Posterior cingulate gyrus (tissue), 11 donors: ENCODE data around the gene TMEM33.
A peak's percentile ranks its signal among the peaks of the same experiment; 100 is the strongest.

Experiments used
- DNase-seq, 10 donors: peaks; one replicate each; pipeline versions ENCODE4 v3.0.0 to v3.0.0-alpha.2; 2020 to 2021; ENCODE audit warnings: mixed read lengths in 3 of 10
- intact Hi-C: fragments of 100-400 bp; cut with DNase I; formaldehyde crosslinking; loops from one replicate; pipeline ENCODE4 v1.15.1; 2023

Gene TMEM33

GRCh38 chr4:41935652-41936021 lies 408 bp downstream of the TMEM33 start:
- intact Hi-C loops = loop anchor here (1.0 kb wide), 1 partner anchor 55 kb away; the partner anchor contains the start of gene SLC30A9
- DNase-seq = no peak

- intact Hi-C loops = no loop called here
- no peak for DNase-seq
These were observed 3.9 kb downstream of the TMEM33 start for GRCh38 chr4:41939016-41939626.

GRCh38 chr4:41940834-41941233 lies 5.6 kb downstream of the TMEM33 start:
- no peak for DNase-seq
- intact Hi-C loops = no loop called here

GRCh38 chr4:41943506-41943905 lies 8.3 kb downstream of the TMEM33 start:
- no peak for DNase-seq
- intact Hi-C loops = no loop called here

GRCh38 chr4:41944089-41944488 lies 8.9 kb downstream of the TMEM33 start:
- intact Hi-C loops = no loop called here
- no peak for DNase-seq

GRCh38 chr4:41949531-41949930 lies 14.3 kb downstream of the TMEM33 start:
- no peak for DNase-seq
- intact Hi-C loops = no loop called here

- no peak for DNase-seq
- intact Hi-C loops = no loop called here
These were observed 22.4 kb downstream of the TMEM33 start for GRCh38 chr4:41957634-41958033.

- intact Hi-C loops = no loop called here
- DNase-seq = no peak
These were observed 27.9 kb downstream of the TMEM33 start for GRCh38 chr4:41963105-41963504.

GRCh38 chr4:41964401-41964800 lies 29.2 kb downstream of the TMEM33 start:
- DNase-seq = no peak
- intact Hi-C loops = no loop called here

- intact Hi-C loops = no loop called here
- DNase-seq = no peak
These were observed 32.2 kb downstream of the TMEM33 start for GRCh38 chr4:41967392-41967791.

GRCh38 chr4:41969671-41970070 lies 34.4 kb downstream of the TMEM33 start:
- intact Hi-C loops = no loop called here
- no peak for DNase-seq

- no peak for DNase-seq
- intact Hi-C loops = no loop called here
These were observed 40.1 kb downstream of the TMEM33 start for GRCh38 chr4:41975341-41975740.

GRCh38 chr4:41976775-41977516 lies 41.7 kb downstream of the TMEM33 start:
- no peak for DNase-seq
- intact Hi-C loops = no loop called here

GRCh38 chr4:41977709-41978108 lies 42.5 kb downstream of the TMEM33 start:
- intact Hi-C loops = no loop called here

GRCh38 chr4:41981456-41981855 lies 46.2 kb downstream of the TMEM33 start, which contains the start of gene DCAF4L1:
Gene DCAF4L1 (plus strand): TSS chr4:41981756. CDS start chr4:41981793, 37 bp downstream.
- intact Hi-C loops = no loop called here
- no peak for DNase-seq

More at GRCh38 chr4:41977709-41978108, 42.5 kb downstream of the TMEM33 start:
- DNase-seq = no peak

- DNase-seq = peak in 1 of 10 donors; percentile 70
- intact Hi-C loops = no loop called here
These were observed 47.5 kb downstream of the TMEM33 start for GRCh38 chr4:41982716-41983115.

GRCh38 chr4:41985151-41985550 lies 49.9 kb downstream of the TMEM33 start:
- no peak for DNase-seq
- intact Hi-C loops = no loop called here

GRCh38 chr4:41989994-41990364 lies 54.8 kb downstream of the TMEM33 start:
- intact Hi-C loops = loop anchor here (1.0 kb wide), 1 partner anchor 55 kb away; the partner anchor contains the start of gene TMEM33
- DNase-seq = no peak

GRCh38 chr4:41990365-41991111 lies 55.3 kb downstream of the TMEM33 start, which contains the start of gene SLC30A9:
Gene SLC30A9 (plus strand): TSS chr4:41990530. CDS start chr4:41990652, 122 bp downstream.
- intact Hi-C loops = loop anchor here (1.0 kb wide), 1 partner anchor 55 kb away; the partner anchor contains the start of gene TMEM33
- peak; percentile 94 to 99 (median 97) for DNase-seq

- DNase-seq = peak in 1 of 10 donors; percentile 22
- intact Hi-C loops = no loop called here
These were observed 56.9 kb downstream of the TMEM33 start for GRCh38 chr4:41991916-41992767.
